ENCODE data around the gene PTPRT. TPM values are rescaled to one million over a fixed set of nuclear protein-coding genes. Genes with fewer than 3 reads are reported as not detected.

The PTPRT gene
- total and polyA plus RNA-seq, 2 of the 13 experiments (the other 11 are each of a cell fraction or from before 2014, with no cell fraction given): under 0.01 to 0.09 TPM

DNA sequence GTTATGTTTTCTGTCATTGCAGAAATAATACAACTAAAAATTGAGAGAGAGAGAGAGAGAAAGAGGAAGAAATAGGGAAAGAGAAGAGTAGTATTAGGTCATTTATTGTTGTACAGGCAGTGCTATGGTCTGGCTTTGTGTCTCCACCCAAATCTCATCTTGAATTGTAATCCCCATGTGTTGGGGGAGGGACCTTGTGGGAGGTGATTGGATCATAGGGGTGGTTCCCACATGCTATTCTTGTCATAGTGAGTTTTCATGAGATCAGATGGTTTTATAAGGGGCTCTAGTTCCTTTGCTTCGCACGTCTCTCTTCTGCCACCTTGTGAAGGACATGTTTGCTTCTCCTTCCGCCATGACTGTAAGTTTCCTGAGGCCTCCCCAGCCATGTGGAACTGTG lies 894.1 kb downstream of the PTPRT start:
- no peak overlapping the region for H3K4me3 ChIP-seq (replicated peaks in 1 of 3; ENCODE audit: insufficient read depth in 1 of 3, low read depth in 2 of 3, low read length in 3 of 3)
- no peak overlapping the region for H3K27ac ChIP-seq (ENCODE audit: extremely low read length, insufficient read depth, low read length)
- H3K27me3 ChIP-seq (ENCODE audit: control insufficient read depth in 1 of 2, insufficient read depth in 2 of 2, low read length in 2 of 2): no peaks in the 10 kb centered on the region
- no peak overlapping the region for H3K9ac ChIP-seq (ENCODE audit: insufficient read depth, low read depth, low read length)
- in situ Hi-C loops (cut with HindIII; ENCODE audit: extremely low pct_ligation_motif_present, low pct_unique_long_range_greater_than_20kb) (no loop called here), intact Hi-C loops (cut with micrococcal nuclease; ENCODE audit: unreplicated experiment) (no loop called here)
- DNase-seq (ENCODE audit: low spot score) (no peak), FAIRE-seq (no peak), ATAC-seq (no peak)
- no peaks in the 10 kb centered on the region for H4K20me1 ChIP-seq (ENCODE audit: insufficient read depth, low read length)
- CTCF ChIA-PET (ENCODE audit: low intra/inter-chr PET ratio, low total read pairs): no interaction called here
- no peaks in the 10 kb centered on the region for H3K4me1 ChIP-seq (ENCODE audit: insufficient read depth, low read length)
- peaks cover 37% of the 10 kb centered on the region for H3K9me3 ChIP-seq (ENCODE audit: low read length)
- H3K4me2 ChIP-seq (ENCODE audit: low read depth, low read length): no peak overlapping the region
- POLR2A ChIA-PET: no interaction called here
- H3K79me2 ChIP-seq (ENCODE audit: insufficient read depth, low read length): no peaks in the 10 kb centered on the region
- no peak for TF ChIP-seq ZNF709 (CRISPR knock-in tag; IDR thresholded peaks at IDR 0.05)
- TF ChIP-seq ZNF703 (CRISPR knock-in tag; IDR thresholded peaks at IDR 0.05; ENCODE audit: borderline replicate concordance): no peak
- TF ChIP-seq, protein P1, sequence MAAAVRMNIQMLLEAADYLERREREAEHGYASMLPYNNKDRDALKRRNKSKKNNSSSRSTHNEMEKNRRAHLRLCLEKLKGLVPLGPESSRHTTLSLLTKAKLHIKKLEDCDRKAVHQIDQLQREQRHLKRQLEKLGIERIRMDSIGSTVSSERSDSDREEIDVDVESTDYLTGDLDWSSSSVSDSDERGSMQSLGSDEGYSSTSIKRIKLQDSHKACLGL (CRISPR knock-in tag; IDR thresholded peaks at IDR 0.05): no peak
- no peak for TF ChIP-seq ZNF567 (CRISPR knock-in tag; IDR thresholded peaks at IDR 0.05; ENCODE audit: borderline replicate concordance)
- no peak for TF ChIP-seq REPIN1 (CRISPR knock-in tag; IDR thresholded peaks at IDR 0.05; ENCODE audit: borderline replicate concordance, low read depth)
- TF ChIP-seq, protein P2, sequence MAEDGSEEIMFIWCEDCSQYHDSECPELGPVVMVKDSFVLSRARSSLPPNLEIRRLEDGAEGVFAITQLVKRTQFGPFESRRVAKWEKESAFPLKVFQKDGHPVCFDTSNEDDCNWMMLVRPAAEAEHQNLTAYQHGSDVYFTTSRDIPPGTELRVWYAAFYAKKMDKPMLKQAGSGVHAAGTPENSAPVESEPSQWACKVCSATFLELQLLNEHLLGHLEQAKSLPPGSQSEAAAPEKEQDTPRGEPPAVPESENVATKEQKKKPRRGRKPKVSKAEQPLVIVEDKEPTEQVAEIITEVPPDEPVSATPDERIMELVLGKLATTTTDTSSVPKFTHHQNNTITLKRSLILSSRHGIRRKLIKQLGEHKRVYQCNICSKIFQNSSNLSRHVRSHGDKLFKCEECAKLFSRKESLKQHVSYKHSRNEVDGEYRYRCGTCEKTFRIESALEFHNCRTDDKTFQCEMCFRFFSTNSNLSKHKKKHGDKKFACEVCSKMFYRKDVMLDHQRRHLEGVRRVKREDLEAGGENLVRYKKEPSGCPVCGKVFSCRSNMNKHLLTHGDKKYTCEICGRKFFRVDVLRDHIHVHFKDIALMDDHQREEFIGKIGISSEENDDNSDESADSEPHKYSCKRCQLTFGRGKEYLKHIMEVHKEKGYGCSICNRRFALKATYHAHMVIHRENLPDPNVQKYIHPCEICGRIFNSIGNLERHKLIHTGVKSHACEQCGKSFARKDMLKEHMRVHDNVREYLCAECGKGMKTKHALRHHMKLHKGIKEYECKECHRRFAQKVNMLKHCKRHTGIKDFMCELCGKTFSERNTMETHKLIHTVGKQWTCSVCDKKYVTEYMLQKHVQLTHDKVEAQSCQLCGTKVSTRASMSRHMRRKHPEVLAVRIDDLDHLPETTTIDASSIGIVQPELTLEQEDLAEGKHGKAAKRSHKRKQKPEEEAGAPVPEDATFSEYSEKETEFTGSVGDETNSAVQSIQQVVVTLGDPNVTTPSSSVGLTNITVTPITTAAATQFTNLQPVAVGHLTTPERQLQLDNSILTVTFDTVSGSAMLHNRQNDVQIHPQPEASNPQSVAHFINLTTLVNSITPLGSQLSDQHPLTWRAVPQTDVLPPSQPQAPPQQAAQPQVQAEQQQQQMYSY (CRISPR knock-in tag; IDR thresholded peaks at IDR 0.05): no peak
- TF ChIP-seq GLI4 (CRISPR knock-in tag; IDR thresholded peaks at IDR 0.05; ENCODE audit: borderline replicate concordance): no peak
- TF ChIP-seq, protein P3, sequence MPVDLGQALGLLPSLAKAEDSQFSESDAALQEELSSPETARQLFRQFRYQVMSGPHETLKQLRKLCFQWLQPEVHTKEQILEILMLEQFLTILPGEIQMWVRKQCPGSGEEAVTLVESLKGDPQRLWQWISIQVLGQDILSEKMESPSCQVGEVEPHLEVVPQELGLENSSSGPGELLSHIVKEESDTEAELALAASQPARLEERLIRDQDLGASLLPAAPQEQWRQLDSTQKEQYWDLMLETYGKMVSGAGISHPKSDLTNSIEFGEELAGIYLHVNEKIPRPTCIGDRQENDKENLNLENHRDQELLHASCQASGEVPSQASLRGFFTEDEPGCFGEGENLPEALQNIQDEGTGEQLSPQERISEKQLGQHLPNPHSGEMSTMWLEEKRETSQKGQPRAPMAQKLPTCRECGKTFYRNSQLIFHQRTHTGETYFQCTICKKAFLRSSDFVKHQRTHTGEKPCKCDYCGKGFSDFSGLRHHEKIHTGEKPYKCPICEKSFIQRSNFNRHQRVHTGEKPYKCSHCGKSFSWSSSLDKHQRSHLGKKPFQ (CRISPR knock-in tag; IDR thresholded peaks at IDR 0.05; ENCODE audit: insufficient replicate concordance): no peak
- TF ChIP-seq CEBPG (CRISPR knock-in tag; IDR thresholded peaks at IDR 0.05): no peak
- TF ChIP-seq, protein P4, sequence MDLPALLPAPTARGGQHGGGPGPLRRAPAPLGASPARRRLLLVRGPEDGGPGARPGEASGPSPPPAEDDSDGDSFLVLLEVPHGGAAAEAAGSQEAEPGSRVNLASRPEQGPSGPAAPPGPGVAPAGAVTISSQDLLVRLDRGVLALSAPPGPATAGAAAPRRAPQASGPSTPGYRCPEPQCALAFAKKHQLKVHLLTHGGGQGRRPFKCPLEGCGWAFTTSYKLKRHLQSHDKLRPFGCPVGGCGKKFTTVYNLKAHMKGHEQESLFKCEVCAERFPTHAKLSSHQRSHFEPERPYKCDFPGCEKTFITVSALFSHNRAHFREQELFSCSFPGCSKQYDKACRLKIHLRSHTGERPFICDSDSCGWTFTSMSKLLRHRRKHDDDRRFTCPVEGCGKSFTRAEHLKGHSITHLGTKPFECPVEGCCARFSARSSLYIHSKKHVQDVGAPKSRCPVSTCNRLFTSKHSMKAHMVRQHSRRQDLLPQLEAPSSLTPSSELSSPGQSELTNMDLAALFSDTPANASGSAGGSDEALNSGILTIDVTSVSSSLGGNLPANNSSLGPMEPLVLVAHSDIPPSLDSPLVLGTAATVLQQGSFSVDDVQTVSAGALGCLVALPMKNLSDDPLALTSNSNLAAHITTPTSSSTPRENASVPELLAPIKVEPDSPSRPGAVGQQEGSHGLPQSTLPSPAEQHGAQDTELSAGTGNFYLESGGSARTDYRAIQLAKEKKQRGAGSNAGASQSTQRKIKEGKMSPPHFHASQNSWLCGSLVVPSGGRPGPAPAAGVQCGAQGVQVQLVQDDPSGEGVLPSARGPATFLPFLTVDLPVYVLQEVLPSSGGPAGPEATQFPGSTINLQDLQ (CRISPR knock-in tag; IDR thresholded peaks at IDR 0.05): no peak
- no peak for TF ChIP-seq FOSL2 (CRISPR knock-in tag; IDR thresholded peaks at IDR 0.05)
- TF ChIP-seq, protein P5, sequence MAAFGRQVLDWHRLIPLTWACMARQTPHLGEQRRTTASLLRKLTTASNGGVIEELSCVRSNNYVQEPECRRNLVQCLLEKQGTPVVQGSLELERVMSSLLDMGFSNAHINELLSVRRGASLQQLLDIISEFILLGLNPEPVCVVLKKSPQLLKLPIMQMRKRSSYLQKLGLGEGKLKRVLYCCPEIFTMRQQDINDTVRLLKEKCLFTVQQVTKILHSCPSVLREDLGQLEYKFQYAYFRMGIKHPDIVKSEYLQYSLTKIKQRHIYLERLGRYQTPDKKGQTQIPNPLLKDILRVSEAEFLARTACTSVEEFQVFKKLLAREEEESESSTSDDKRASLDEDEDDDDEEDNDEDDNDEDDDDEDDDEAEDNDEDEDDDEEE (CRISPR knock-in tag; IDR thresholded peaks at IDR 0.05): no peak
- TF ChIP-seq ZNF136 (CRISPR knock-in tag; IDR thresholded peaks at IDR 0.05; ENCODE audit: low read depth): no peak
- TF ChIP-seq SP5 (CRISPR knock-in tag; IDR thresholded peaks at IDR 0.05; ENCODE audit: borderline replicate concordance, low read depth): no peak
- TF ChIP-seq ZNF296 (CRISPR knock-in tag; conservative IDR thresholded peaks at IDR 0.05): no peak
- H3K36me3 ChIP-seq (replicated peaks in 1 of 2; ENCODE audit: control insufficient read depth in 1 of 2, insufficient read depth in 2 of 2, low read length in 2 of 2): no peaks in the 10 kb centered on the region
- BruUV-seq (replicated peaks): no TSS peak
- 54% methylated on average over 3 of the region's 3 CpGs for WGBS (ENCODE audit: low lambda C conversion rate)
- H2AFZ ChIP-seq (ENCODE audit: low read length): no peak overlapping the region
